CD8-positive, alpha-beta memory T cell (primary cell): Measurements from ENCODE around the gene KRTAP10-1. TPM values are rescaled to one million over a fixed set of nuclear protein-coding genes. Genes with fewer than 3 reads are reported as not detected.

Experiments
- CTCF ChIA-PET: fragments of 350-600 bp; sonication (Branson Sonifier 250); formaldehyde crosslinking; loops from one replicate; lab custom pipeline; 2021; ENCODE audit warnings: antibody characterized with exemption; lab: Charles Lee
- POLR2A ChIA-PET: fragments of 350-600 bp; sonication (Branson Sonifier 250); formaldehyde crosslinking; loops from one replicate; lab custom pipeline; 2021; ENCODE audit warnings: antibody characterized with exemption; lab: Charles Lee
- DNase-seq, 5 donors: peaks; one replicate each; pipeline versions ENCODE4 v3.0.0 to v3.0.0-alpha.2; 2020 to 2022; ENCODE audit warnings: mixed read lengths in 1 of 5
- H3K27ac ChIP-seq: one replicate; pipeline ENCODE4 v1.7.0; 2013; ENCODE audit warnings: low read depth, mild to moderate bottlenecking, low read length, moderate library complexity
- H3K27me3 ChIP-seq: 2 replicates; pipeline ENCODE4 v1.7.0; 2013; ENCODE audit warnings: low read length, mild to moderate bottlenecking; ENCODE audit not compliant: insufficient read depth, poor library complexity, severe bottlenecking
- H3K36me3 ChIP-seq: 2 replicates; pipeline ENCODE4 v1.7.0; 2013; ENCODE audit warnings: mild to moderate bottlenecking, low read length, moderate library complexity; ENCODE audit not compliant: insufficient read depth
- H3K4me1 ChIP-seq: 2 replicates; pipeline ENCODE4 v1.7.0; 2013; ENCODE audit warnings: mild to moderate bottlenecking, low read length, moderate library complexity; ENCODE audit not compliant: insufficient read depth
- H3K4me3 ChIP-seq: 2 replicates; pipeline ENCODE4 v1.7.0; 2013; ENCODE audit warnings: mild to moderate bottlenecking, low read length
- H3K9me3 ChIP-seq: 2 replicates; pipeline ENCODE4 v1.7.0; 2013; ENCODE audit warnings: mild to moderate bottlenecking, low read length
- H3K27ac Mint-ChIP-seq, 8 donors: one replicate each; pipeline ENCODE4 v1.8.0; 2020 to 2021; ENCODE audit warnings: mixed read lengths in 8 of 8, mild to moderate bottlenecking in 6 of 8, inconsistent platforms in 3 of 8, moderate library complexity in 3 of 8
- H3K27me3 Mint-ChIP-seq, 2 donors: one replicate each; pipeline ENCODE4 v1.8.0; 2020 to 2021; ENCODE audit warnings: mixed read lengths in 2 of 2, mild to moderate bottlenecking in 1 of 2, moderate library complexity in 1 of 2
- H3K36me3 Mint-ChIP-seq, 3 donors: one replicate each; pipeline ENCODE4 v1.8.0; 2020 to 2021; ENCODE audit warnings: mixed read lengths in 3 of 3, inconsistent platforms in 1 of 3, mild to moderate bottlenecking in 1 of 3
- H3K4me1 Mint-ChIP-seq, 3 donors: one replicate each; pipeline ENCODE4 v1.8.0; 2020 to 2021; ENCODE audit warnings: mixed read lengths in 3 of 3, inconsistent platforms in 1 of 3, mild to moderate bottlenecking in 1 of 3
- H3K4me3 Mint-ChIP-seq, 7 donors: one replicate each; pipeline ENCODE4 v1.8.0; 2020 to 2021; ENCODE audit warnings: mixed read lengths in 7 of 7, mild to moderate bottlenecking in 6 of 7, moderate library complexity in 4 of 7, inconsistent platforms in 2 of 7
- H3K9me3 Mint-ChIP-seq, 5 donors: one replicate each; pipeline ENCODE4 v1.8.0; 2020 to 2022; ENCODE audit warnings: mixed read lengths in 5 of 5, mild to moderate bottlenecking in 3 of 5, moderate library complexity in 2 of 5, inconsistent platforms in 1 of 5
- polyA plus RNA-seq: library from polyadenylated mRNA; unstranded; fragments of 300-500 nt; fragmentation: Illumina TruSeq; gene quantifications from one replicate; pipeline ENCODE4 v1.2.3, GENCODE V29; 2021
- total RNA-seq, 2 experiments: library from RNA; stranded (reverse); gene quantifications; one replicate each; pipeline ENCODE4 v1.2.3, GENCODE V29; 2021

The KRTAP10-1 gene
- total and polyA plus RNA-seq, 3 experiments from 2014 or later = not detected

GRCh38 chr21:44540741-44541288 lies 820 bp upstream of the KRTAP10-1 start:
- Mint-ChIP-seq H3K27me3 (peaks cover 3 to 6% of the 10 kb centered on the region in 2 donors), H3K36me3 (peaks cover 0 to 11% (median 3%) of the 10 kb centered on the region in 3 donors), H3K9me3 (peaks cover 4 to 14% (median 8%) of the 10 kb centered on the region in 5 donors), H3K4me1 (peaks cover 0 to 4% (median 4%) of the 10 kb centered on the region in 3 donors), H3K27ac (no peak overlapping the region), H3K4me3 (no peak overlapping the region)
- POLR2A ChIA-PET = no interaction called here
- no peak for DNase-seq
- Histone ChIP-seq H3K36me3 (no peaks in the 10 kb centered on the region), H3K27ac (no peak overlapping the region), H3K4me1 (no peaks in the 10 kb centered on the region), H3K9me3 (no peaks in the 10 kb centered on the region), H3K27me3 (no peaks in the 10 kb centered on the region), H3K4me3 (no peak overlapping the region)
- CTCF ChIA-PET = interaction anchor here (1.3 kb wide), 1 partner anchor 30 kb away, joined by 3 read pairs; no protein-coding TSS in a partner anchor

- Mint-ChIP-seq H3K27ac (peak overlapping the region in 1 of 8 donors; percentile 68), H3K27me3 (peaks cover 2 to 9% of the 10 kb centered on the region in 2 donors), H3K4me1 (no peaks in the 10 kb centered on the region), H3K36me3 (peaks cover 0 to 5% (median 0%) of the 10 kb centered on the region in 3 donors), H3K9me3 (peaks cover 0 to 5% (median 0%) of the 10 kb centered on the region in 5 donors), H3K4me3 (no peak overlapping the region)
- ChIA-PET POLR2A (no interaction called here), CTCF (interaction anchor here (1.0 kb wide), 1 partner anchor 28 kb away, joined by 4 read pairs; no protein-coding TSS in a partner anchor)
- Histone ChIP-seq H3K4me3 (no peak overlapping the region), H3K36me3 (no peaks in the 10 kb centered on the region), H3K27ac (no peak overlapping the region), H3K4me1 (no peaks in the 10 kb centered on the region), H3K27me3 (no peaks in the 10 kb centered on the region), H3K9me3 (no peaks in the 10 kb centered on the region)
- no peak for DNase-seq
These were observed 949 bp downstream of the KRTAP10-1 start for GRCh38 chr21:44539046-44539445.

GRCh38 chr21:44537930-44538911 lies 1.8 kb downstream of the KRTAP10-1 start:
- no peak overlapping the region for H3K4me3 ChIP-seq
- no peak overlapping the region for H3K27ac ChIP-seq
- H3K9me3 Mint-ChIP-seq = peaks cover 0 to 5% (median 0%) of the 10 kb centered on the region in 5 donors
- no peaks in the 10 kb centered on the region for H3K36me3 ChIP-seq
- no peaks in the 10 kb centered on the region for H3K27me3 ChIP-seq
- no peaks in the 10 kb centered on the region for H3K4me1 ChIP-seq
- no peak overlapping the region for H3K4me3 Mint-ChIP-seq
- DNase-seq = no peak
- ChIA-PET CTCF (interaction anchor here (1.0 kb wide), 1 partner anchor 28 kb away, joined by 4 read pairs; no protein-coding TSS in a partner anchor), POLR2A (no interaction called here)
- H3K27ac Mint-ChIP-seq = peak overlapping the region in 2 of 8 donors; percentile 46 to 68
- H3K36me3 Mint-ChIP-seq = peaks cover 0 to 5% (median 0%) of the 10 kb centered on the region in 3 donors
- H3K9me3 ChIP-seq = no peaks in the 10 kb centered on the region
- peaks cover 2 to 9% of the 10 kb centered on the region in 2 donors for H3K27me3 Mint-ChIP-seq
- H3K4me1 Mint-ChIP-seq = no peaks in the 10 kb centered on the region

GRCh38 chr21:44535963-44536362 lies 4.0 kb downstream of the KRTAP10-1 start:
- Histone ChIP-seq H3K4me1 (no peaks in the 10 kb centered on the region), H3K4me3 (no peak overlapping the region), H3K27ac (no peak overlapping the region), H3K9me3 (no peaks in the 10 kb centered on the region), H3K36me3 (no peaks in the 10 kb centered on the region), H3K27me3 (no peaks in the 10 kb centered on the region)
- Mint-ChIP-seq H3K4me1 (no peaks in the 10 kb centered on the region), H3K27me3 (peaks cover under 1 to 12% of the 10 kb centered on the region in 2 donors), H3K9me3 (no peaks in the 10 kb centered on the region), H3K36me3 (peaks cover 0 to 5% (median 0%) of the 10 kb centered on the region in 3 donors), H3K27ac (no peak overlapping the region), H3K4me3 (no peak overlapping the region)
- POLR2A ChIA-PET = no interaction called here
- DNase-seq = no peak
- CTCF ChIA-PET = interaction anchor here (1.0 to 2.0 kb wide), 3 partner anchors 11 to 257 kb away, joined by 3 to 6 read pairs (median 4); no protein-coding TSS in a partner anchor

- Histone ChIP-seq H3K36me3 (no peaks in the 10 kb centered on the region), H3K4me3 (no peak overlapping the region), H3K27me3 (no peaks in the 10 kb centered on the region), H3K4me1 (no peaks in the 10 kb centered on the region), H3K9me3 (no peaks in the 10 kb centered on the region), H3K27ac (no peak overlapping the region)
- H3K4me1 Mint-ChIP-seq = no peaks in the 10 kb centered on the region
- peaks cover 0 to 19% of the 10 kb centered on the region in 2 donors for H3K27me3 Mint-ChIP-seq
- POLR2A ChIA-PET = no interaction called here
- H3K36me3 Mint-ChIP-seq = peaks cover 0 to 5% (median 0%) of the 10 kb centered on the region in 3 donors
- no peak for DNase-seq
- CTCF ChIA-PET = no interaction called here
- H3K27ac Mint-ChIP-seq = no peak overlapping the region
- H3K9me3 Mint-ChIP-seq = no peaks in the 10 kb centered on the region
- H3K4me3 Mint-ChIP-seq = no peak overlapping the region
These were observed 5.3 kb downstream of the KRTAP10-1 start for GRCh38 chr21:44534688-44535087.

- Mint-ChIP-seq H3K9me3 (no peaks in the 10 kb centered on the region), H3K36me3 (peaks cover 0 to 5% (median 0%) of the 10 kb centered on the region in 3 donors), H3K4me1 (no peaks in the 10 kb centered on the region), H3K27ac (no peak overlapping the region), H3K4me3 (no peak overlapping the region), H3K27me3 (peaks cover 0 to 19% of the 10 kb centered on the region in 2 donors)
- no peaks in the 10 kb centered on the region for H3K9me3 ChIP-seq
- H3K27me3 ChIP-seq = no peaks in the 10 kb centered on the region
- H3K36me3 ChIP-seq = no peaks in the 10 kb centered on the region
- H3K27ac ChIP-seq = no peak overlapping the region
- CTCF ChIA-PET = no interaction called here
- no peaks in the 10 kb centered on the region for H3K4me1 ChIP-seq
- POLR2A ChIA-PET = no interaction called here
- H3K4me3 ChIP-seq = no peak overlapping the region
- no peak for DNase-seq
These were observed 5.9 kb downstream of the KRTAP10-1 start for GRCh38 chr21:44533891-44534627.

- no peaks in the 10 kb centered on the region for H3K4me1 Mint-ChIP-seq
- H3K27me3 ChIP-seq = no peaks in the 10 kb centered on the region
- no peak for DNase-seq
- H3K36me3 Mint-ChIP-seq = peaks cover 0 to 5% (median 0%) of the 10 kb centered on the region in 3 donors
- POLR2A ChIA-PET = no interaction called here
- H3K36me3 ChIP-seq = no peaks in the 10 kb centered on the region
- H3K27ac ChIP-seq = no peak overlapping the region
- H3K27me3 Mint-ChIP-seq = peaks cover 0 to 19% of the 10 kb centered on the region in 2 donors
- no peaks in the 10 kb centered on the region for H3K9me3 Mint-ChIP-seq
- CTCF ChIA-PET = no interaction called here
- H3K27ac Mint-ChIP-seq = peak overlapping the region in 1 of 8 donors; percentile 60
- H3K4me3 ChIP-seq = no peak overlapping the region
- no peaks in the 10 kb centered on the region for H3K4me1 ChIP-seq
- H3K9me3 ChIP-seq = no peaks in the 10 kb centered on the region
- no peak overlapping the region for H3K4me3 Mint-ChIP-seq
These were observed 6.7 kb downstream of the KRTAP10-1 start for GRCh38 chr21:44533121-44533890.
